SK-N-SH (cell line): ENCODE measurements around the gene IGFBP7. TPM values are rescaled to one million over a fixed set of nuclear protein-coding genes. Genes with fewer than 3 reads are reported as not detected.
A peak's percentile ranks its signal among the peaks of the same experiment; 100 is the strongest.

Experiments used
- CTCF ChIA-PET: fragments of 300-600, 350-600 bp; formaldehyde crosslinking; extraction: SDS; loops from one replicate; lab custom pipeline; 2021; lab: Yijun Ruan, JAX
- POLR2A ChIA-PET: fragments of 350-600 bp; sonication (Branson Sonifier 250); formaldehyde crosslinking; extraction: SDS; loops from one replicate; lab custom pipeline; 2020; ENCODE audit warnings: antibody characterized with exemption, inconsistent platforms; lab: Yijun Ruan, JAX
- DNase-seq: peaks from one replicate; pipeline ENCODE4 v3.0.0; 2012
- H2AFZ ChIP-seq: fragments of 200-600 bp; sonication (generic); 2 replicates; pipeline ENCODE4 v1.8.1; 2016; ENCODE audit warnings: antibody characterized with exemption, mild to moderate bottlenecking, low read depth
- H3F3A ChIP-seq: fragments of 200-600 bp; sonication (generic); replicated peaks from 2 replicates; pipeline ENCODE3; 2016; ENCODE audit warnings: antibody characterized with exemption, mild to moderate bottlenecking; ENCODE audit not compliant: insufficient read depth
- H3K27ac ChIP-seq, 2 experiments: fragments of 200-500 bp in 1 of 2; fragments of 200-600 bp in 1 of 2; sonication (Bioruptor generic) in 1 of 2; sonication (generic), shearing (Covaris generic) in 1 of 2; 2 replicates each; pipeline versions ENCODE4 v1.5.1 to v1.6.1; 2014 to 2016; ENCODE audit warnings: low read depth in 2 of 2, inconsistent platforms in 1 of 2, low read length in 1 of 2, mild to moderate bottlenecking in 1 of 2, mixed read lengths in 1 of 2
- H3K27me3 ChIP-seq: fragments of 200-600 bp; sonication (generic), shearing (Covaris generic); 2 replicates; pipeline ENCODE4 v1.6.1; 2016; ENCODE audit warnings: mixed run types; ENCODE audit not compliant: insufficient read depth
- H3K36me3 ChIP-seq, 2 experiments: fragments of 200-500 bp in 1 of 2; fragments of 200-600 bp in 1 of 2; sonication (Bioruptor generic) in 1 of 2; sonication (generic) in 1 of 2; replicated peaks in 1 of 2; 2 replicates each; pipeline versions ENCODE3 to v1.5.1; 2014 to 2016; ENCODE audit warnings: low read length in 1 of 2, mild to moderate bottlenecking in 1 of 2; ENCODE audit not compliant: insufficient read depth in 2 of 2, control insufficient read depth in 1 of 2
- H3K4me1 ChIP-seq, 2 experiments: fragments of 200-500 bp in 1 of 2; fragments of 200-600 bp in 1 of 2; sonication (Bioruptor generic) in 1 of 2; sonication (generic), shearing (Covaris generic) in 1 of 2; 2 replicates each; pipeline versions ENCODE4 v1.5.1 to v1.6.1; 2014 to 2016; ENCODE audit warnings: low read depth in 1 of 2, low read length in 1 of 2, mixed run types in 1 of 2; ENCODE audit not compliant: insufficient read depth in 2 of 2, control insufficient read depth in 1 of 2
- H3K4me2 ChIP-seq: fragments of 200-600 bp; sonication (generic), shearing (Covaris generic); 2 replicates; pipeline ENCODE4 v1.6.1; 2017; ENCODE audit warnings: mixed run types
- H3K4me3 ChIP-seq, 2 experiments: fragments of 200-500 bp in 1 of 2; fragments of 200-600 bp in 1 of 2; sonication (Bioruptor generic) in 1 of 2; sonication (generic), shearing (Covaris generic) in 1 of 2; 2 replicates each; pipeline versions ENCODE4 v1.5.1 to v1.8.1; 2014 to 2016; ENCODE audit warnings: low read depth in 2 of 2, inconsistent platforms in 1 of 2, low read length in 1 of 2, mild to moderate bottlenecking in 1 of 2, mixed read lengths in 1 of 2, moderate library complexity in 1 of 2
- H3K79me2 ChIP-seq: fragments of 200-600 bp; sonication (generic); 2 replicates; pipeline ENCODE4 v1.8.1; 2017; ENCODE audit warnings: mild to moderate bottlenecking; ENCODE audit not compliant: insufficient read depth
- H3K9ac ChIP-seq: fragments of 200-600 bp; sonication (generic); 2 replicates; pipeline ENCODE4 v1.6.1; 2017; ENCODE audit warnings: mixed run types
- H3K9me2 ChIP-seq: fragments of 200-600 bp; sonication (generic); 2 replicates; pipeline ENCODE4 v1.6.1; 2017; ENCODE audit warnings: mixed run types
- H3K9me3 ChIP-seq: fragments of 200-600 bp; sonication (generic); 2 replicates; pipeline ENCODE4 v1.6.1; 2017; ENCODE audit warnings: mixed run types, mild to moderate bottlenecking, moderate library complexity
- H4K20me1 ChIP-seq: fragments of 200-600 bp; sonication (generic); 2 replicates; pipeline ENCODE4 v1.6.1; 2017; ENCODE audit warnings: mild to moderate bottlenecking, mixed run types; ENCODE audit not compliant: insufficient read depth
- CHD2 ChIP-seq: fragments of 150-350 bp; IDR thresholded peaks from 2 replicates; pipeline ENCODE4 v1.6.1; 2018; ENCODE audit warnings: low read length; ENCODE audit not compliant: partially characterized antibody
- ELF1 ChIP-seq: IDR thresholded peaks from 2 replicates; pipeline ENCODE4 v1.4.0; 2012
- EP300 ChIP-seq, 2 experiments: IDR thresholded peaks; 2 replicates each; pipeline versions ENCODE4 v1.4.0 to v1.6.1; 2012; ENCODE audit warnings: borderline replicate concordance in 1 of 2, low read depth in 1 of 2, low read length in 1 of 2
- EZH2phosphoT487 ChIP-seq: fragments of 200-600 bp; sonication (generic); IDR thresholded peaks from 2 replicates; pipeline ENCODE4 v1.6.1; 2017; ENCODE audit warnings: low read depth, mixed run types, mild to moderate bottlenecking, antibody characterized with exemption, moderate library complexity, borderline replicate concordance
- FOSL2 ChIP-seq: IDR thresholded peaks from 2 replicates; pipeline ENCODE4 v1.4.0; 2012; ENCODE audit warnings: low read depth, mild to moderate bottlenecking, moderate library complexity, borderline replicate concordance
- FOXM1 ChIP-seq: IDR thresholded peaks from 2 replicates; pipeline ENCODE4 v1.4.0; 2012; ENCODE audit warnings: low read depth, mild to moderate bottlenecking
- GABPA ChIP-seq: IDR thresholded peaks from 2 replicates; pipeline ENCODE4 v1.4.0; 2012; ENCODE audit warnings: low read depth, mild to moderate bottlenecking
- RAD21 ChIP-seq: IDR thresholded peaks from 2 replicates; pipeline ENCODE4 v1.6.1; 2012; ENCODE audit warnings: mild to moderate bottlenecking, low read length
- RCOR1 ChIP-seq: fragments of 150-350 bp; IDR thresholded peaks from 2 replicates; pipeline ENCODE4 v1.6.1; 2017; ENCODE audit warnings: antibody characterized with exemption, low read length
- RFX5 ChIP-seq: IDR thresholded peaks from 2 replicates; pipeline ENCODE4 v1.6.1; 2012; ENCODE audit warnings: mild to moderate bottlenecking, improper control_type of control experiment, low read length
- RXRA ChIP-seq: IDR thresholded peaks from 2 replicates; pipeline ENCODE4 v1.4.0; 2012; ENCODE audit warnings: low read depth, mild to moderate bottlenecking, borderline replicate concordance
- SIN3A ChIP-seq: IDR thresholded peaks from 2 replicates; pipeline ENCODE4 v1.6.1; 2012; ENCODE audit warnings: low read depth, mild to moderate bottlenecking, low read length, moderate library complexity, borderline replicate concordance
- SMC3 ChIP-seq: IDR thresholded peaks from 2 replicates; pipeline ENCODE4 v1.6.1; 2012; ENCODE audit warnings: low read depth, low read length, improper control_type of control experiment
- TAF1 ChIP-seq: IDR thresholded peaks from 2 replicates; pipeline ENCODE4 v1.6.1; 2012; ENCODE audit warnings: low read depth, mild to moderate bottlenecking, low read length, moderate library complexity, borderline replicate concordance
- WGBS: methylation state at CpG from one replicate; pipeline ENCODE4 v1.1.6; 2017; ENCODE audit warnings: low lambda C conversion rate; 5-methylcytosine and 5-hydroxymethylcytosine counted together
- polyA plus RNA-seq, 3 experiments: library from polyadenylated mRNA; depleted of rRNA; stranded (reverse); fragments of >200 nt; gene quantifications; 2 replicates each; pipeline ENCODE4 v1.2.3, GENCODE V29; 2012
- TF ChIP-seq, protein P1 (sequence below): IDR thresholded peaks from 2 replicates; pipeline ENCODE4 v1.4.0; 2012; ENCODE audit warnings: low read depth, borderline replicate concordance
- TF ChIP-seq, protein P2 (sequence below): IDR thresholded peaks from 2 replicates; pipeline ENCODE4 v1.4.0; 2012; ENCODE audit warnings: low read depth, borderline replicate concordance
- TF ChIP-seq, protein P3 (sequence below): fragments of 200-600 bp; sonication (generic); IDR thresholded peaks from 2 replicates; pipeline ENCODE4 v1.6.1; 2017; ENCODE audit warnings: antibody characterized with exemption, mild to moderate bottlenecking, moderate library complexity
- TF ChIP-seq, protein P4 (sequence below): fragments of 150-350 bp; IDR thresholded peaks from 2 replicates; pipeline ENCODE4 v1.6.1; 2016; ENCODE audit warnings: mild to moderate bottlenecking, low read depth, low read length
- TF ChIP-seq, protein P5 (sequence below): IDR thresholded peaks from 2 replicates; pipeline ENCODE4 v1.4.0; 2012; ENCODE audit warnings: low read depth
- TF ChIP-seq, protein P6 (sequence below): IDR thresholded peaks from 2 replicates; pipeline ENCODE4 v1.6.1; 2012; ENCODE audit warnings: mild to moderate bottlenecking, low read depth, low read length, moderate library complexity

The IGFBP7 gene
- polyA plus RNA-seq, 1 of the 3 experiments (the other 2 are of a cell fraction): 0.38 TPM

DNA sequence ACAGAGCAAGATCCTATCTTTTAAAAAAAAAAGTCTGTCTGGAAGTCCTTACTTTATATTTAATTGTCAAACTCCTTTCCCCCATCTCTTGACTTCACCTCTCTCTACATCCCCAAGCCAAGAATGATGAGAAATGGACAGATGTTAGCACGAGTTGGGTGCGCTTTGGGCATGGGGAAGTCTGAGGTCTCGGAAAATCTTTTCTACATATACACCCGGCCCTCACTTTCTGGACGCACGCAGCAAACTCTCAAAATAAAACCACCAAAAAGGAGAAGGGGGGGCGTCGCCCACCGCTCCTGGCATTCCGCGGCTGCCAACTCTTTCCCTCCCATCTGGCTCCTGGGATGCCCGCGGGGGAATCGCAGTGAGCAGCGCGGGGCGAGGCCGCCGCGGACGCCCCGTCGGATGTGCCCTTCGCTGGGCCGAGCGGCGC lies 756 bp downstream of the IGFBP7 start:
- CTCF ChIA-PET: interaction anchor here (2.4 kb wide), 1 partner anchor 71 kb away, joined by 13 read pairs; no protein-coding TSS in a partner anchor

More for the DNA sequence above, 756 bp downstream of the IGFBP7 start:
- no peaks in the 10 kb centered on the region for H3K79me2 ChIP-seq
- peaks cover 7% of the 10 kb centered on the region for H3F3A ChIP-seq
- DNase-seq: no peak
- H3K36me3 ChIP-seq: no peaks in the 10 kb centered on the region
- H3K4me2 ChIP-seq: no peak overlapping the region
- peak overlapping the region in 1 of 2 experiments; percentile 18; a peak in 1 of 4 replicates for H3K4me3 ChIP-seq
- no peak overlapping the region for H2AFZ ChIP-seq
- H3K9me3 ChIP-seq: no peaks in the 10 kb centered on the region
- no peaks in the 10 kb centered on the region for H3K27me3 ChIP-seq
- POLR2A ChIA-PET: no interaction called here
- H3K9ac ChIP-seq: no peak overlapping the region
- H3K4me1 ChIP-seq: peaks cover 4 to 7% of the 10 kb centered on the region in 2 experiments; a peak in 3 of 4 replicates
- H3K27ac ChIP-seq: no peak overlapping the region
- no peaks in the 10 kb centered on the region for H4K20me1 ChIP-seq
- 62% methylated on average over 23 of the region's 27 CpGs for WGBS
- no peaks in the 10 kb centered on the region for H3K9me2 ChIP-seq
- TF ChIP-seq TAF1 (no peak), CHD2 (no peak), GABPA (no peak), SMC3 (no peak), EZH2phosphoT487 (no peak), SIN3A (no peak), RXRA (no peak), FOSL2 (no peak), RFX5 (no peak), ELF1 (no peak), RAD21 (no peak), EP300 (IDR thresholded peaks at IDR 0.05; ENCODE audit: borderline replicate concordance in 1 of 2, low read depth in 1 of 2, low read length in 1 of 2) (no peak), RCOR1 (no peak), FOXM1 (no peak)
- TF ChIP-seq, protein P1, sequence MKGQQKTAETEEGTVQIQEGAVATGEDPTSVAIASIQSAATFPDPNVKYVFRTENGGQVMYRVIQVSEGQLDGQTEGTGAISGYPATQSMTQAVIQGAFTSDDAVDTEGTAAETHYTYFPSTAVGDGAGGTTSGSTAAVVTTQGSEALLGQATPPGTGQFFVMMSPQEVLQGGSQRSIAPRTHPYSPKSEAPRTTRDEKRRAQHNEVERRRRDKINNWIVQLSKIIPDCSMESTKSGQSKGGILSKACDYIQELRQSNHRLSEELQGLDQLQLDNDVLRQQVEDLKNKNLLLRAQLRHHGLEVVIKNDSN: no peak
- TF ChIP-seq, protein P2, sequence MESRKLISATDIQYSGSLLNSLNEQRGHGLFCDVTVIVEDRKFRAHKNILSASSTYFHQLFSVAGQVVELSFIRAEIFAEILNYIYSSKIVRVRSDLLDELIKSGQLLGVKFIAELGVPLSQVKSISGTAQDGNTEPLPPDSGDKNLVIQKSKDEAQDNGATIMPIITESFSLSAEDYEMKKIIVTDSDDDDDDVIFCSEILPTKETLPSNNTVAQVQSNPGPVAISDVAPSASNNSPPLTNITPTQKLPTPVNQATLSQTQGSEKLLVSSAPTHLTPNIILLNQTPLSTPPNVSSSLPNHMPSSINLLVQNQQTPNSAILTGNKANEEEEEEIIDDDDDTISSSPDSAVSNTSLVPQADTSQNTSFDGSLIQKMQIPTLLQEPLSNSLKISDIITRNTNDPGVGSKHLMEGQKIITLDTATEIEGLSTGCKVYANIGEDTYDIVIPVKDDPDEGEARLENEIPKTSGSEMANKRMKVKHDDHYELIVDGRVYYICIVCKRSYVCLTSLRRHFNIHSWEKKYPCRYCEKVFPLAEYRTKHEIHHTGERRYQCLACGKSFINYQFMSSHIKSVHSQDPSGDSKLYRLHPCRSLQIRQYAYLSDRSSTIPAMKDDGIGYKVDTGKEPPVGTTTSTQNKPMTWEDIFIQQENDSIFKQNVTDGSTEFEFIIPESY: no peak
- TF ChIP-seq, protein P3, sequence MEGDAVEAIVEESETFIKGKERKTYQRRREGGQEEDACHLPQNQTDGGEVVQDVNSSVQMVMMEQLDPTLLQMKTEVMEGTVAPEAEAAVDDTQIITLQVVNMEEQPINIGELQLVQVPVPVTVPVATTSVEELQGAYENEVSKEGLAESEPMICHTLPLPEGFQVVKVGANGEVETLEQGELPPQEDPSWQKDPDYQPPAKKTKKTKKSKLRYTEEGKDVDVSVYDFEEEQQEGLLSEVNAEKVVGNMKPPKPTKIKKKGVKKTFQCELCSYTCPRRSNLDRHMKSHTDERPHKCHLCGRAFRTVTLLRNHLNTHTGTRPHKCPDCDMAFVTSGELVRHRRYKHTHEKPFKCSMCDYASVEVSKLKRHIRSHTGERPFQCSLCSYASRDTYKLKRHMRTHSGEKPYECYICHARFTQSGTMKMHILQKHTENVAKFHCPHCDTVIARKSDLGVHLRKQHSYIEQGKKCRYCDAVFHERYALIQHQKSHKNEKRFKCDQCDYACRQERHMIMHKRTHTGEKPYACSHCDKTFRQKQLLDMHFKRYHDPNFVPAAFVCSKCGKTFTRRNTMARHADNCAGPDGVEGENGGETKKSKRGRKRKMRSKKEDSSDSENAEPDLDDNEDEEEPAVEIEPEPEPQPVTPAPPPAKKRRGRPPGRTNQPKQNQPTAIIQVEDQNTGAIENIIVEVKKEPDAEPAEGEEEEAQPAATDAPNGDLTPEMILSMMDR: no peak
- TF ChIP-seq, protein P4, sequence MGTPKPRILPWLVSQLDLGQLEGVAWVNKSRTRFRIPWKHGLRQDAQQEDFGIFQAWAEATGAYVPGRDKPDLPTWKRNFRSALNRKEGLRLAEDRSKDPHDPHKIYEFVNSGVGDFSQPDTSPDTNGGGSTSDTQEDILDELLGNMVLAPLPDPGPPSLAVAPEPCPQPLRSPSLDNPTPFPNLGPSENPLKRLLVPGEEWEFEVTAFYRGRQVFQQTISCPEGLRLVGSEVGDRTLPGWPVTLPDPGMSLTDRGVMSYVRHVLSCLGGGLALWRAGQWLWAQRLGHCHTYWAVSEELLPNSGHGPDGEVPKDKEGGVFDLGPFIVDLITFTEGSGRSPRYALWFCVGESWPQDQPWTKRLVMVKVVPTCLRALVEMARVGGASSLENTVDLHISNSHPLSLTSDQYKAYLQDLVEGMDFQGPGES: no peak
- TF ChIP-seq, protein P5, sequence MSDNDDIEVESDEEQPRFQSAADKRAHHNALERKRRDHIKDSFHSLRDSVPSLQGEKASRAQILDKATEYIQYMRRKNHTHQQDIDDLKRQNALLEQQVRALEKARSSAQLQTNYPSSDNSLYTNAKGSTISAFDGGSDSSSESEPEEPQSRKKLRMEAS: no peak
- TF ChIP-seq, protein P6, sequence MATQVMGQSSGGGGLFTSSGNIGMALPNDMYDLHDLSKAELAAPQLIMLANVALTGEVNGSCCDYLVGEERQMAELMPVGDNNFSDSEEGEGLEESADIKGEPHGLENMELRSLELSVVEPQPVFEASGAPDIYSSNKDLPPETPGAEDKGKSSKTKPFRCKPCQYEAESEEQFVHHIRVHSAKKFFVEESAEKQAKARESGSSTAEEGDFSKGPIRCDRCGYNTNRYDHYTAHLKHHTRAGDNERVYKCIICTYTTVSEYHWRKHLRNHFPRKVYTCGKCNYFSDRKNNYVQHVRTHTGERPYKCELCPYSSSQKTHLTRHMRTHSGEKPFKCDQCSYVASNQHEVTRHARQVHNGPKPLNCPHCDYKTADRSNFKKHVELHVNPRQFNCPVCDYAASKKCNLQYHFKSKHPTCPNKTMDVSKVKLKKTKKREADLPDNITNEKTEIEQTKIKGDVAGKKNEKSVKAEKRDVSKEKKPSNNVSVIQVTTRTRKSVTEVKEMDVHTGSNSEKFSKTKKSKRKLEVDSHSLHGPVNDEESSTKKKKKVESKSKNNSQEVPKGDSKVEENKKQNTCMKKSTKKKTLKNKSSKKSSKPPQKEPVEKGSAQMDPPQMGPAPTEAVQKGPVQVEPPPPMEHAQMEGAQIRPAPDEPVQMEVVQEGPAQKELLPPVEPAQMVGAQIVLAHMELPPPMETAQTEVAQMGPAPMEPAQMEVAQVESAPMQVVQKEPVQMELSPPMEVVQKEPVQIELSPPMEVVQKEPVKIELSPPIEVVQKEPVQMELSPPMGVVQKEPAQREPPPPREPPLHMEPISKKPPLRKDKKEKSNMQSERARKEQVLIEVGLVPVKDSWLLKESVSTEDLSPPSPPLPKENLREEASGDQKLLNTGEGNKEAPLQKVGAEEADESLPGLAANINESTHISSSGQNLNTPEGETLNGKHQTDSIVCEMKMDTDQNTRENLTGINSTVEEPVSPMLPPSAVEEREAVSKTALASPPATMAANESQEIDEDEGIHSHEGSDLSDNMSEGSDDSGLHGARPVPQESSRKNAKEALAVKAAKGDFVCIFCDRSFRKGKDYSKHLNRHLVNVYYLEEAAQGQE: no peak
- TF ChIP-seq, all 33 proteins: peak for 0
